ENCODE measurements around the gene ANKRD13C.
"Not testable (repeated sequence)": the region's sequence is repeated elsewhere in the genome, so short reads cannot be mapped to it uniquely, and the experiment has no call there.

DNA sequence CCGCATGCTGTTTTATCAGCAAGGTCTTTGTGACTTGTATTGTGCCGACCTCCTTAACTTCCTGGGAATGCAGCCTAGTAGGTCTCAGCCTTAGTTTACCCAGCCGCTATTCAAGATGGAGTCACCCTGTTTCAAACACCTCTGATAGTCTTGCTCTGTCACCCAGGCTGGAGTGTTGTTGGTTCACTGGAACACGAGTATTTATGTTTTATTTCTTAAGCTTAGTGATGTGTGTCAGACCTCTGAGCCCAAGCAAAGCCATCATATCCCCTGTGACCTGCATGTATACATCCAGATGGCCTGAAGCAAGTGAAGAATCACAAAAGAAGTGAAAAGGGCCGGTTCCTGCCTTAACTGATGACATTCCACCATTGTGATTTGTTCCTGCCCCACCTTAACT, 12.9 kb upstream of the ANKRD13C start:
- not testable (repeated sequence) for TF ChIP-seq EZH2phosphoT487 (IDR thresholded peaks at IDR 0.05; ENCODE audit: low read depth)
- TF ChIP-seq, protein P1, sequence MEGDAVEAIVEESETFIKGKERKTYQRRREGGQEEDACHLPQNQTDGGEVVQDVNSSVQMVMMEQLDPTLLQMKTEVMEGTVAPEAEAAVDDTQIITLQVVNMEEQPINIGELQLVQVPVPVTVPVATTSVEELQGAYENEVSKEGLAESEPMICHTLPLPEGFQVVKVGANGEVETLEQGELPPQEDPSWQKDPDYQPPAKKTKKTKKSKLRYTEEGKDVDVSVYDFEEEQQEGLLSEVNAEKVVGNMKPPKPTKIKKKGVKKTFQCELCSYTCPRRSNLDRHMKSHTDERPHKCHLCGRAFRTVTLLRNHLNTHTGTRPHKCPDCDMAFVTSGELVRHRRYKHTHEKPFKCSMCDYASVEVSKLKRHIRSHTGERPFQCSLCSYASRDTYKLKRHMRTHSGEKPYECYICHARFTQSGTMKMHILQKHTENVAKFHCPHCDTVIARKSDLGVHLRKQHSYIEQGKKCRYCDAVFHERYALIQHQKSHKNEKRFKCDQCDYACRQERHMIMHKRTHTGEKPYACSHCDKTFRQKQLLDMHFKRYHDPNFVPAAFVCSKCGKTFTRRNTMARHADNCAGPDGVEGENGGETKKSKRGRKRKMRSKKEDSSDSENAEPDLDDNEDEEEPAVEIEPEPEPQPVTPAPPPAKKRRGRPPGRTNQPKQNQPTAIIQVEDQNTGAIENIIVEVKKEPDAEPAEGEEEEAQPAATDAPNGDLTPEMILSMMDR (IDR thresholded peaks at IDR 0.05; ENCODE audit: low read depth, low read length) = not testable (repeated sequence)
